Measurements from ENCODE around the gene PLEKHA1.

Gene PLEKHA1

GRCh38 chr10:122336332-122336731, 38.2 kb upstream of the PLEKHA1 start:
- Histone ChIP-seq H3K9me3 (no peaks in the 10 kb centered on the region), H3K4me3 (no peak overlapping the region), H3K36me3 (no peaks in the 10 kb centered on the region), H3K27me3 (no peaks in the 10 kb centered on the region), H3K27ac (no peak overlapping the region), H3K4me1 (no peaks in the 10 kb centered on the region)
- TF ChIP-seq CTCF (IDR thresholded peaks at IDR 0.05), result no peak
- no peak for DNase-seq
- intact Hi-C loops (cut with DNase I; ENCODE audit: low total_unique reads), result loop anchor here (5.0 kb wide), 1 partner anchor 34 kb away; no protein-coding TSS in a partner anchor

GRCh38 chr10:122336961-122337360, 37.5 kb upstream of the PLEKHA1 start:
- DNase-seq, result no peak
- Histone ChIP-seq H3K27ac (no peak overlapping the region), H3K4me3 (no peak overlapping the region), H3K36me3 (no peaks in the 10 kb centered on the region), H3K4me1 (no peaks in the 10 kb centered on the region), H3K9me3 (no peaks in the 10 kb centered on the region), H3K27me3 (no peaks in the 10 kb centered on the region)
- intact Hi-C loops (cut with DNase I; ENCODE audit: low total_unique reads), result loop anchor here (5.0 kb wide), 1 partner anchor 35 kb away; no protein-coding TSS in a partner anchor
- no peak for TF ChIP-seq CTCF (IDR thresholded peaks at IDR 0.05)

GRCh38 chr10:122338609-122339441, 35.7 kb upstream of the PLEKHA1 start:
- no peak for TF ChIP-seq CTCF (IDR thresholded peaks at IDR 0.05)
- Histone ChIP-seq H3K4me3 (no peak overlapping the region), H3K27ac (no peak overlapping the region), H3K9me3 (no peaks in the 10 kb centered on the region), H3K4me1 (peaks cover 0 to 3% (median 0%) of the 10 kb centered on the region in 4 donors), H3K27me3 (no peaks in the 10 kb centered on the region), H3K36me3 (no peaks in the 10 kb centered on the region)
- intact Hi-C loops (cut with DNase I; ENCODE audit: low total_unique reads), result loop anchor here (5.0 kb wide), 1 partner anchor 37 kb away; no protein-coding TSS in a partner anchor
- no peak for DNase-seq

- Histone ChIP-seq H3K4me1 (peaks cover 0 to 3% (median 0%) of the 10 kb centered on the region in 4 donors), H3K27me3 (no peaks in the 10 kb centered on the region), H3K4me3 (no peak overlapping the region), H3K9me3 (no peaks in the 10 kb centered on the region), H3K27ac (no peak overlapping the region), H3K36me3 (no peaks in the 10 kb centered on the region)
- no peak for DNase-seq
- TF ChIP-seq CTCF (IDR thresholded peaks at IDR 0.05), result no peak
- intact Hi-C loops (cut with DNase I; ENCODE audit: low total_unique reads), result loop anchor here (5.0 kb wide), 2 partner anchors 96 to 226 kb away; no protein-coding TSS in a partner anchor
These were observed 33.2 kb upstream of the PLEKHA1 start for GRCh38 chr10:122341141-122341810.

- Histone ChIP-seq H3K4me3 (no peak overlapping the region), H3K36me3 (no peaks in the 10 kb centered on the region), H3K27me3 (no peaks in the 10 kb centered on the region), H3K27ac (no peak overlapping the region), H3K9me3 (no peaks in the 10 kb centered on the region), H3K4me1 (peaks cover 0 to 3% (median 0%) of the 10 kb centered on the region in 4 donors)
- peak; percentile 82 to 88 for TF ChIP-seq CTCF (IDR thresholded peaks at IDR 0.05)
- DNase-seq, result no peak
- intact Hi-C loops (cut with DNase I; ENCODE audit: low total_unique reads), result loop anchor here (5.0 kb wide), 2 partner anchors 95 to 225 kb away; no protein-coding TSS in a partner anchor
These were observed 32.0 kb upstream of the PLEKHA1 start for GRCh38 chr10:122342293-122343134.
